Fibroblast of mammary gland (primary cell): ENCODE data around the gene UBL7.

Experiments used
- DNase-seq: peaks from one replicate; pipeline ENCODE4 v3.0.0-alpha.2; 2010; ENCODE audit warnings: low read depth
- H3K4me3 ChIP-seq: 2 replicates; pipeline ENCODE4 v1.5.1; 2011; ENCODE audit warnings: low read depth, mild to moderate bottlenecking, low read length, moderate library complexity; ENCODE audit not compliant: control insufficient read depth
- CTCF ChIP-seq: conservative IDR thresholded peaks from 2 replicates; pipeline ENCODE4 v1.5.1; 2011; ENCODE audit warnings: low read depth, low read length, inconsistent platforms; ENCODE audit not compliant: control insufficient read depth, insufficient read depth

Gene UBL7

GRCh38 chr15:74500401-74500800 is 39.4 kb upstream of the UBL7 start:
- no peak for DNase-seq
- TF ChIP-seq CTCF: no peak
- no peak overlapping the region for H3K4me3 ChIP-seq

GRCh38 chr15:74499366-74499765 is 38.4 kb upstream of the UBL7 start:
- no peak for TF ChIP-seq CTCF
- H3K4me3 ChIP-seq: no peak overlapping the region
- DNase-seq: no peak

- no peak for TF ChIP-seq CTCF
- DNase-seq: peak; percentile 44
- no peak overlapping the region for H3K4me3 ChIP-seq
Measured at GRCh38 chr15:74497584-74497983, 36.6 kb upstream of the UBL7 start.

- H3K4me3 ChIP-seq: no peak overlapping the region
- TF ChIP-seq CTCF: no peak
- no peak for DNase-seq
Measured at GRCh38 chr15:74496648-74497047, 35.7 kb upstream of the UBL7 start.

- TF ChIP-seq CTCF: no peak
- no peak overlapping the region for H3K4me3 ChIP-seq
- DNase-seq: no peak
Measured at GRCh38 chr15:74490339-74490689, 29.4 kb upstream of the UBL7 start.

- H3K4me3 ChIP-seq: no peak overlapping the region
- peak; percentile 45 for DNase-seq
- TF ChIP-seq CTCF: peak; percentile 64
Measured at GRCh38 chr15:74489518-74490338, 28.8 kb upstream of the UBL7 start.
